ENCODE results near the gene METTL25B.

METTL25B gene

GRCh38 chr1:156733989-156734584 is 5.8 kb downstream of the METTL25B start:
- no peak overlapping the region for H3K27ac ChIP-seq
- no peak for TF ChIP-seq CTCF (conservative IDR thresholded peaks at IDR 0.05)

GRCh38 chr1:156738407-156738806 is 10.1 kb downstream of the METTL25B start:
- TF ChIP-seq CTCF (conservative IDR thresholded peaks at IDR 0.05): no peak
- H3K27ac ChIP-seq: no peak overlapping the region

- H3K27ac ChIP-seq: no peak overlapping the region
- no peak for TF ChIP-seq CTCF (conservative IDR thresholded peaks at IDR 0.05)
Observed at GRCh38 chr1:156738916-156739315, 10.6 kb downstream of the METTL25B start.

GRCh38 chr1:156740237-156740740 is 12.0 kb downstream of the METTL25B start:
- H3K27ac ChIP-seq: peak overlapping the region; percentile 84
- TF ChIP-seq CTCF (conservative IDR thresholded peaks at IDR 0.05): no peak

GRCh38 chr1:156740741-156741480 is 12.6 kb downstream of the METTL25B start, which contains the start of gene MRPL24:
Gene MRPL24 (minus strand): TSS chr1:156741088. CDS start chr1:156738704, 2,384 bp downstream.
- TF ChIP-seq CTCF (conservative IDR thresholded peaks at IDR 0.05): no peak
- peak within 1 kb of the TSS; percentile 84 for H3K27ac ChIP-seq

GRCh38 chr1:156741481-156741983 is 13.3 kb downstream of the METTL25B start:
- TF ChIP-seq CTCF (conservative IDR thresholded peaks at IDR 0.05): no peak
- H3K27ac ChIP-seq: peak overlapping the region; percentile 84

GRCh38 chr1:156742017-156742416 is 13.7 kb downstream of the METTL25B start:
- peak overlapping the region; percentile 84 for H3K27ac ChIP-seq
- no peak for TF ChIP-seq CTCF (conservative IDR thresholded peaks at IDR 0.05)

Measured in VCaP (cell line).